GM23338 (cell line): ENCODE results near the gene COPS6. TPM values are rescaled to one million over a fixed set of nuclear protein-coding genes. Genes with fewer than 3 reads are reported as not detected.
A peak's percentile ranks its signal among the peaks of the same experiment; 100 is the strongest.

ENCODE experiments used
- ATAC-seq: fragments of 200-7000 bp; cut with Tn5 transposase; 3 replicates; pipeline ENCODE4 v1.9.1; 2020
- DNase-seq: peaks from one replicate; pipeline ENCODE4 v3.0.0-alpha.2; 2015; ENCODE audit warnings: low spot score
- H2AFZ ChIP-seq: fragments of 200-600 bp; sonication (generic); 2 replicates; pipeline ENCODE4 v1.8.0; 2016; ENCODE audit warnings: antibody characterized with exemption, mild to moderate bottlenecking, moderate library complexity
- H3F3A ChIP-seq: fragments of 200-600 bp; sonication (generic); replicated peaks from 2 replicates; pipeline ENCODE4 v1.8.0; 2017; ENCODE audit warnings: antibody characterized with exemption, mixed run types, low read depth
- H3K27ac ChIP-seq: fragments of 200-600 bp; sonication (generic); 2 replicates; pipeline ENCODE4 v1.6.1; 2016; ENCODE audit warnings: low read depth
- H3K27me3 ChIP-seq: fragments of 200-600 bp; sonication (generic); 2 replicates; pipeline ENCODE4 v1.8.0; 2016; ENCODE audit warnings: mild to moderate bottlenecking, mixed run types, moderate library complexity; ENCODE audit not compliant: insufficient read depth
- H3K36me3 ChIP-seq: fragments of 200-600 bp; sonication (generic); 2 replicates; pipeline ENCODE4 v1.8.0; 2016; ENCODE audit warnings: mild to moderate bottlenecking; ENCODE audit not compliant: insufficient read depth
- H3K4me1 ChIP-seq: fragments of 200-600 bp; sonication (generic); 2 replicates; pipeline ENCODE4 v1.8.0; 2016; ENCODE audit warnings: mild to moderate bottlenecking, moderate library complexity; ENCODE audit not compliant: insufficient read depth
- H3K4me2 ChIP-seq: fragments of 200-600 bp; sonication (generic); 2 replicates; pipeline ENCODE4 v1.7.1; 2017; ENCODE audit warnings: mixed run types
- H3K4me3 ChIP-seq: fragments of 200-600 bp; sonication (generic); 2 replicates; pipeline ENCODE4 v1.6.1; 2016; ENCODE audit warnings: mixed run types
- H3K79me2 ChIP-seq: fragments of 200-600 bp; sonication (generic); replicated peaks from 2 replicates; pipeline ENCODE4 v1.8.0; 2017; ENCODE audit warnings: mild to moderate bottlenecking; ENCODE audit not compliant: insufficient read depth
- H3K9me2 ChIP-seq: fragments of 200-600 bp; sonication (generic); 2 replicates; pipeline ENCODE4 v1.8.0; 2017; ENCODE audit not compliant: insufficient read depth
- H4K20me1 ChIP-seq: fragments of 200-600 bp; sonication (generic); replicated peaks from 2 replicates; pipeline ENCODE4 v1.8.0; 2017; ENCODE audit warnings: mild to moderate bottlenecking; ENCODE audit not compliant: insufficient read depth
- H3K27ac Mint-ChIP-seq: 2 replicates; pipeline ENCODE4 v1.8.0; 2020; ENCODE audit warnings: inconsistent platforms, mild to moderate bottlenecking, moderate library complexity, mixed read lengths
- H3K27me3 Mint-ChIP-seq: 3 replicates; pipeline ENCODE4 v1.8.0; 2022; ENCODE audit warnings: low read depth, mild to moderate bottlenecking, moderate library complexity, mixed read lengths, inconsistent platforms; ENCODE audit not compliant: insufficient read depth, poor library complexity
- H3K36me3 Mint-ChIP-seq: 3 replicates; pipeline ENCODE4 v1.8.0; 2021; ENCODE audit warnings: low read depth, mild to moderate bottlenecking, inconsistent platforms, moderate library complexity, mixed read lengths
- H3K4me1 Mint-ChIP-seq: 3 replicates; pipeline ENCODE4 v1.8.0; 2020; ENCODE audit warnings: mild to moderate bottlenecking, inconsistent platforms, mixed read lengths
- H3K4me3 Mint-ChIP-seq: 3 replicates; pipeline ENCODE4 v1.8.0; 2021; ENCODE audit warnings: moderate library complexity, mild to moderate bottlenecking, inconsistent platforms, mixed read lengths
- H3K9me3 Mint-ChIP-seq: 3 replicates; pipeline ENCODE4 v1.8.0; 2020; ENCODE audit warnings: moderate library complexity, mild to moderate bottlenecking, inconsistent platforms, mixed read lengths
- CREB1 ChIP-seq: fragments of 250-450 bp; sonication (Bioruptor Pico); IDR thresholded peaks from 2 replicates; pipeline ENCODE4 v1.5.0; 2020; ENCODE audit warnings: low read depth, mild to moderate bottlenecking, moderate library complexity
- CTCF ChIP-seq, 2 experiments: fragments of 200-600 bp in 1 of 2; sonication (generic) in 1 of 2; conservative IDR thresholded peaks; 2 replicates each; pipeline versions ENCODE4 v1.5.1 to v1.6.1; 2016 to 2017; ENCODE audit warnings: antibody characterized with exemption in 2 of 2, low read depth in 2 of 2, mild to moderate bottlenecking in 2 of 2, moderate library complexity in 1 of 2
- EZH2 ChIP-seq: fragments of 200-600 bp; sonication (generic); IDR thresholded peaks from one replicate; pipeline ENCODE4 v1.8.0; 2017; ENCODE audit warnings: antibody characterized with exemption, mild to moderate bottlenecking, low read depth; ENCODE audit not compliant: unreplicated experiment
- EZH2phosphoT487 ChIP-seq: fragments of 200-600 bp; sonication (generic); IDR thresholded peaks from one replicate; pipeline ENCODE4 v1.8.1; 2018; ENCODE audit warnings: antibody characterized with exemption; ENCODE audit not compliant: unreplicated experiment
- JUNB ChIP-seq: IDR thresholded peaks from one replicate; pipeline ENCODE4 v1.6.1; 2016; ENCODE audit warnings: antibody characterized with exemption; ENCODE audit not compliant: unreplicated experiment
- ZNF114 ChIP-seq: fragments of 250-450 bp; sonication (Bioruptor Pico); IDR thresholded peaks from 2 replicates; pipeline ENCODE4 v1.5.0; 2020; ENCODE audit warnings: mild to moderate bottlenecking, moderate library complexity
- ZNF331 ChIP-seq: fragments of 250-450 bp; sonication (Bioruptor Pico); IDR thresholded peaks from 2 replicates; pipeline ENCODE4 v1.5.0; 2020; ENCODE audit warnings: low read depth, mild to moderate bottlenecking, moderate library complexity
- ZNF462 ChIP-seq: fragments of 250-450 bp; sonication (Bioruptor Pico); IDR thresholded peaks from 2 replicates; pipeline ENCODE4 v1.5.0; 2020; ENCODE audit warnings: mild to moderate bottlenecking, moderate library complexity
- polyA plus RNA-seq: library from polyadenylated mRNA; unstranded; fragments of >200 nt; fragmentation: Nextera tagmentation; extraction: Ambion mirVana; gene quantifications from 2 replicates; pipeline ENCODE4 v1.2.1, GENCODE V29; 2016
- total RNA-seq: library from RNA; depleted of rRNA; stranded (reverse); fragments of >200 nt; shearing (Covaris generic); gene quantifications from 2 replicates; pipeline ENCODE4 v1.2.3, GENCODE V29; 2014

The COPS6 gene
- total and polyA plus RNA-seq, 2 experiments from 2014 or later = 89.8 to 198 TPM

GRCh38 chr7:100132697-100133151 is 44.0 kb downstream of the COPS6 start:
- no peak for TF ChIP-seq CREB1
- peak; percentile 95 to 99 for TF ChIP-seq CTCF (conservative IDR thresholded peaks at IDR 0.05; ENCODE audit: low read depth in 2 of 2)
- Histone ChIP-seq H3K9me2 (no peaks in the 10 kb centered on the region), H3K4me2 (no peak overlapping the region), H3K4me3 (no peak overlapping the region), H3K27me3 (peaks cover 18% of the 10 kb centered on the region), H2AFZ (peak overlapping the region; percentile 80), H3K27ac (no peak overlapping the region), H4K20me1 (no peaks in the 10 kb centered on the region), H3K36me3 (no peaks in the 10 kb centered on the region), H3K4me1 (peaks cover 4% of the 10 kb centered on the region; the same call in 1 of the 2 replicates), H3F3A (0 out of 2 replicates have a peak, but pooled peaks cover 3% of the 10 kb centered on the region), H3K79me2 (no peaks in the 10 kb centered on the region)
- DNase-seq (peak; percentile 89), ATAC-seq (peak; percentile 82)
- peaks cover 11% of the 10 kb centered on the region for H3K4me1 Mint-ChIP-seq
- H3K9me3 Mint-ChIP-seq = no peaks in the 10 kb centered on the region
- no peak overlapping the region for H3K27ac Mint-ChIP-seq
- H3K4me3 Mint-ChIP-seq = no peak overlapping the region; the same call in 2 of the 3 replicates
- H3K36me3 Mint-ChIP-seq = no peaks in the 10 kb centered on the region
- H3K27me3 Mint-ChIP-seq = peaks cover 13% of the 10 kb centered on the region

DNA sequence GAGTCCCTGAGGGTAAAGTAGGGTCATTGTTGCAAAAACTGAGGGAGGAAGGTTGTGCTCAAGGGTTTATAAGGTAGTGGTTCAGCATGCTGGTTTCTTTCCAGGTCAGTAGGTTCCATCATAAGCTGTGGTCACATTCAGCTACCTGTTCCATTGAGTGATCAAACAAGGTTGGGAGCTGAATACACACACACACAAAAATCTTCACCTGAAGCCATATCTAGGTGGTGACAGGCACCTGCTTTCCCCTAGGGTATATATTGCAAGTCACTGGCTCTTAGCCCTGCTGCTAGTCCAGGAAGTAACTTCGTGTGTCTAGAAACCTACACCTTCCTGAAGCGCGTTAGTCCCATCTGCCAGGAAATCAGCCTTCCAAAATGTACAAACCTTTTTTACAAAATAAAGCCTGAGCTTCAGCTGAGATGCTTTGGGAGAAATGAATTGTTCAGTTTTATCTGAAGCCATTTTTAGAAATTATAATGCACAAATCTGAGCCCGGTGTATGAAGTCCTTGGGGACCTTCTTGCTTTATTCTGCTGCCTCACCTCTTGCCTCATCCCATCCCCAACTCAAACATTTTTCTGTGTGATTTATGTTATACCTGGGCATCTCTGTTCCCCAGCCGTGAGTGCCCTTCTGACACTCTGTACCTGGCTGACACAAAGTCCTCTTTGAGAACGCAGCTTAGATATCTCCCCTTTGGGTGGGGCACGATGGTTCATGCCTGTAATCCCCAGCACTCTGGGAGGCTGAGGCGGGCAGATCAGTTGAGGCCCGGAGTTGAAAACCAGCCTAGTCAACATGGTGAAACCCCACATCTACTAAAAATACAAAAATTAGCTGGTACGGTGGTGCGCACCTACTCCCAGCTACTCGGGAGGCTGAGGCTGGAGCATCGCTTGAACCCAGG is 49.3 kb downstream of the COPS6 start:
- no peak overlapping the region for H3K4me3 Mint-ChIP-seq
- no peaks in the 10 kb centered on the region for H3K4me1 Mint-ChIP-seq
- no peak overlapping the region for H3K27ac ChIP-seq
- no peak overlapping the region for H2AFZ ChIP-seq
- no peaks in the 10 kb centered on the region; the same call in 2 of the 3 replicates for H3K9me3 Mint-ChIP-seq
- H3K4me3 ChIP-seq = no peak overlapping the region
- H3K36me3 Mint-ChIP-seq = no peaks in the 10 kb centered on the region
- H3K27ac Mint-ChIP-seq = no peak overlapping the region
- H3K79me2 ChIP-seq = no peaks in the 10 kb centered on the region
- H3K27me3 ChIP-seq = no peaks in the 10 kb centered on the region
- H3K4me1 ChIP-seq = no peaks in the 10 kb centered on the region
- DNase-seq (no peak), ATAC-seq (no peak)
- no peaks in the 10 kb centered on the region for H3K36me3 ChIP-seq
- no peaks in the 10 kb centered on the region for H3K9me2 ChIP-seq
- H4K20me1 ChIP-seq = no peaks in the 10 kb centered on the region
- H3F3A ChIP-seq = no peaks in the 10 kb centered on the region
- no peak overlapping the region for H3K4me2 ChIP-seq
- H3K27me3 Mint-ChIP-seq = peaks cover 3% of the 10 kb centered on the region
- TF ChIP-seq ZNF114 (CRISPR knock-in tag) (no peak), CTCF (conservative IDR thresholded peaks at IDR 0.05; ENCODE audit: low read depth in 2 of 2) (no peak), JUNB (no peak), EZH2 (no peak), ZNF331 (CRISPR knock-in tag) (no peak), ZNF462 (CRISPR knock-in tag) (no peak), CREB1 (no peak), EZH2phosphoT487 (no peak)
